Sigmoid colon (tissue), 4 donors: ENCODE results near the gene NEDD9.

Experiments
- EP300 ChIP-seq, 4 donors: sonication (generic); formaldehyde crosslinking; IDR thresholded peaks; one replicate each; pipeline ENCODE4 v1.6.1; 2017; ENCODE audit warnings: antibody characterized with exemption in 4 of 4
- TF ChIP-seq, protein P1 (sequence below), 4 experiments: fragments of 450-650 bp in 3 of 4; fragments of 200-600 bp in 1 of 4; IDR thresholded peaks; one replicate each; pipeline ENCODE4 v1.5.1; 2016 to 2019; ENCODE audit warnings: antibody characterized with exemption in 4 of 4, mild to moderate bottlenecking in 3 of 4, moderate library complexity in 2 of 4

DNA sequence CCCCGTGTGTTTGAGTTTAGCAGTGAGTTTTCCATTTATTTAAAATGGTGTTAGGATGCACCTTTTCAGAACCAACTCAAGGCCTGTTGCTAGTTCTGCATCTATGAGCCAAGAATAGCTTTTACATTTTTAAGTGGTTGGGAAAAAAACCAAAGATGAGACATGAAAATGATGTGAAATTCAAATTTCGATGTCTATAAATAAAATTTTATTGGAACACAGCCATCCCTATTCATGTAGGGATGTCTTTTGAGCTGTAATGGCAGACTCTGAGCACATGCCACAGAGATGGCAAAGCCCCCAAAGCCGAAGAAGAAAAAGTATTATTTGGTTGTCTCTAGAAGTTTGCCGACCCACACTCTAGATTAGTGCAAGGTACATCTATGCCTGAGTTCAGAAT is 5.0 kb upstream of the NEDD9 start:
- TF ChIP-seq, protein P1, sequence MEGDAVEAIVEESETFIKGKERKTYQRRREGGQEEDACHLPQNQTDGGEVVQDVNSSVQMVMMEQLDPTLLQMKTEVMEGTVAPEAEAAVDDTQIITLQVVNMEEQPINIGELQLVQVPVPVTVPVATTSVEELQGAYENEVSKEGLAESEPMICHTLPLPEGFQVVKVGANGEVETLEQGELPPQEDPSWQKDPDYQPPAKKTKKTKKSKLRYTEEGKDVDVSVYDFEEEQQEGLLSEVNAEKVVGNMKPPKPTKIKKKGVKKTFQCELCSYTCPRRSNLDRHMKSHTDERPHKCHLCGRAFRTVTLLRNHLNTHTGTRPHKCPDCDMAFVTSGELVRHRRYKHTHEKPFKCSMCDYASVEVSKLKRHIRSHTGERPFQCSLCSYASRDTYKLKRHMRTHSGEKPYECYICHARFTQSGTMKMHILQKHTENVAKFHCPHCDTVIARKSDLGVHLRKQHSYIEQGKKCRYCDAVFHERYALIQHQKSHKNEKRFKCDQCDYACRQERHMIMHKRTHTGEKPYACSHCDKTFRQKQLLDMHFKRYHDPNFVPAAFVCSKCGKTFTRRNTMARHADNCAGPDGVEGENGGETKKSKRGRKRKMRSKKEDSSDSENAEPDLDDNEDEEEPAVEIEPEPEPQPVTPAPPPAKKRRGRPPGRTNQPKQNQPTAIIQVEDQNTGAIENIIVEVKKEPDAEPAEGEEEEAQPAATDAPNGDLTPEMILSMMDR (IDR thresholded peaks at IDR 0.05), result no peak
- TF ChIP-seq EP300 (IDR thresholded peaks at IDR 0.05), result no peak
